ENCODE measurements around the gene SLC39A3.

SLC39A3 gene

DNA sequence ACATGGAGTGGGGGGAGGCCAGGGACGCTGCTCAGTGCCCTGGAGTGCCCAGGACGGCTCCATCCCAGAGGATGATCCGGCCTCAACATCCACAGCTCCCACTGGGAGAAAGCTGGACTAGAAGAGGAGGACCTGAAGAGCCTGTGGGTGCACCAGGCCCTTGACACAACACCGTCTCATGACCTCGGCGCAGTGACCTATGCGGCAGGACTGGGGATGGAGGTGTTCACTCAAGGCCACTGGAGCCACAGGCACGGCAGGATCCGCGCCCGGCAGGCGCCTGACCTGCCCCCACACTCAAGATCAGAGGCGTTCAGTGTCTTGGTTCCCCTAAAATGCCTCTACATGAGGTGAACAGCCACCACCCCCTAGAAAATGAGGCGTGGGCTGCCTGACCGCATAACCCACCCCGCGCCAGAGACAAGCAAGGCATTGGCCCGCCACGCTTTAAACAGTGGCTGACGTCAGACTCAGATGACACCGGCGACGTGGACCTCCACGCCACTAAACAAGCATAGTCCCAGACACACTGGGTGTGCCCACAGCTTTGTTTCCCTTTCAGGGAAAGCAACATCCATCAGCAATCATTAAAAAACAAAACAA, 35.2 kb upstream of the SLC39A3 start:
- no peak for DNase-seq (ENCODE audit: low spot score in 2 of 2)
- Histone ChIP-seq H3K36me3 (replicated peaks) (peaks cover 35% of the 10 kb centered on the region), H3K9me3 (no peaks in the 10 kb centered on the region), H3K27me3 (ENCODE audit: low read depth) (no peaks in the 10 kb centered on the region), H3K4me3 (no peak overlapping the region), H3K4me1 (no peaks in the 10 kb centered on the region)
- in situ Hi-C loops (cut with MboI; ENCODE audit: low sequenced_read_pairs), result no loop called here

DNA sequence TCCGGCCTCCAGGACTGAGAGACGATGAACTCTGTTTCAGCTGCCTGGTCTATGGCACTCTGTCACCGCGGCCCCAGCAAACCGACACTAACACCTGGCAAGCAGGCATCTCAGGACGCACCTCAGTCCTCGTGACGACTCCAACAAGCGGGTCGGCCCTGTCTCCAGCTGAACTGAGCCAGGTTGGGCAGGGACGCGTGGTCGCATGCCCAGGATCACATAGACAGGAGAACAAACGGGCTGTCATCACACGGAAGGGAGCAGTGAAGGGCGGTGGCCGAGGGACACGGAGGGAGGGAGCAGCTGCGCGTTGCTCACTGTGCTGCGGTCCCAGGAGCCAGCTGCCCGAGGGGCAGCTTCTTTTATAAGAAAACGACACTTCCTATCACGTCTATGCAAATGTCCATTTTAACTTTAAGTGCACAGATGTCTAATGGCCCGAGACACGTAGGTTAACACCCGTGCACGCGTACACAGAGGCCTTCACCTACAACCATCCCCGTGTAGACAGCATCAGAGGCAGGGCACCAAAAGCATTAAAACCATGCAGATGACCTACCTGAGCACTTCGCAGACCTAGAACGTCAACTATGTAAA, 34.4 kb upstream of the SLC39A3 start:
- H3K27me3 ChIP-seq (ENCODE audit: low read depth), result no peaks in the 10 kb centered on the region
- in situ Hi-C loops (cut with MboI; ENCODE audit: low sequenced_read_pairs), result no loop called here
- H3K4me3 ChIP-seq, result no peak overlapping the region
- peaks cover 31% of the 10 kb centered on the region for H3K36me3 ChIP-seq (replicated peaks)
- DNase-seq (ENCODE audit: low spot score in 2 of 2), result no peak
- H3K4me1 ChIP-seq, result no peaks in the 10 kb centered on the region
- no peaks in the 10 kb centered on the region for H3K9me3 ChIP-seq

GRCh38 chr19:2771786-2772674, 32.2 kb upstream of the SLC39A3 start:
- in situ Hi-C loops (cut with MboI; ENCODE audit: low sequenced_read_pairs), result no loop called here

DNA sequence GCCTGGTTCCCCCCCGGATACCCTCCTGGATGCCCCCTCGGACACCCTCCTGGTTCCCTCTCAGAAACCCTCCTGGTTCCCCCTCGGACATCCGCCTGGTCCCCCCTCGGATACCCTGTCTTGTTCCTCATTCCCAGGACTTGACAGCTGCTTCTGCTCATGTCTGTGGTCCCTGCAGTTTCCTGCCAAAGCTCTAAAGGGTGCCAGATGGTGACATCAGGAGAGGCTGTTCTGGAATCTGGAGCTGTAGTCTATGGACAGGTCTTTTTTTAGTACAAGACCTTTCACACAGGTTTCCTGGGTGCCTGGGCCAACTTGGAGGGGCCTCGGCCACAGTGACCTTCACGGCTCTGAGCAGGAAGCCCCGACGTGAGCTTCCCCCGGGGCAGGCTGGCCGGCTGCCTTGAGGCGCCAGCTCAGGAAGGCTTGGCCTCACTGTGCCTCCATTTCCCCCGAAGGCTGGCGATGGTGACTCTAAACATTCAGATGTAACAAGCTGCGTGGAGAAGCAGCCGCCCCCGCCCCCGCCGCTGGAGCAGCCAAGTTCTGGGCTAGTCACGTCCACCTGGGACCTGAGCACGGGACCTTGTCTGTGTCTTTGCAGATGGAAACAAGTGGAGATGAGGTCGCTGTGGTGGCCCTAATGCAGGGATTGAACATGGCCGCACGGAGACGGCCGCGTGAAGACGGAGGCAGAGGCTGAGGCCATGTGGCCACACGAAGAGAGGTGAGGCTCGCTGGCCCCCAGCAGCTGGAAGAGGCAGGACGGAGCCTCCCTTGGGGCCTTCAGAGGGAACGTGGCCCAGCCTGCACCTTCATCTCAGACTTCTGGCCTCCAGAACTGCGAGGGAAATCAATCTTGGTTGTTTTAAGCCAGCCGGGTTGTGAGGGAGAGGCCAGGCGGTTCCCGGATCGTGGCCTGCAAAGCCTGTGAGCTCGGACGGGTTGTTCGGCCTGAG, 30.5 kb upstream of the SLC39A3 start:
- H3K9me3 ChIP-seq, result no peaks in the 10 kb centered on the region
- no peaks in the 10 kb centered on the region for H3K27me3 ChIP-seq (ENCODE audit: low read depth)
- H3K36me3 ChIP-seq (replicated peaks), result peaks cover 43% of the 10 kb centered on the region
- no peaks in the 10 kb centered on the region for H3K4me1 ChIP-seq
- in situ Hi-C loops (cut with MboI; ENCODE audit: low sequenced_read_pairs), result no loop called here
- H3K4me3 ChIP-seq, result no peak overlapping the region
- no peak for DNase-seq (ENCODE audit: low spot score in 2 of 2)

More at GRCh38 chr19:2771786-2772674, 32.2 kb upstream of the SLC39A3 start:
- H3K36me3 ChIP-seq (replicated peaks), result peaks cover 33% of the 10 kb centered on the region
- H3K27me3 ChIP-seq (ENCODE audit: low read depth), result no peaks in the 10 kb centered on the region
- H3K4me3 ChIP-seq, result no peak overlapping the region
- no peaks in the 10 kb centered on the region for H3K4me1 ChIP-seq
- DNase-seq (ENCODE audit: low spot score in 2 of 2), result no peak
- H3K9me3 ChIP-seq, result no peaks in the 10 kb centered on the region

DNA sequence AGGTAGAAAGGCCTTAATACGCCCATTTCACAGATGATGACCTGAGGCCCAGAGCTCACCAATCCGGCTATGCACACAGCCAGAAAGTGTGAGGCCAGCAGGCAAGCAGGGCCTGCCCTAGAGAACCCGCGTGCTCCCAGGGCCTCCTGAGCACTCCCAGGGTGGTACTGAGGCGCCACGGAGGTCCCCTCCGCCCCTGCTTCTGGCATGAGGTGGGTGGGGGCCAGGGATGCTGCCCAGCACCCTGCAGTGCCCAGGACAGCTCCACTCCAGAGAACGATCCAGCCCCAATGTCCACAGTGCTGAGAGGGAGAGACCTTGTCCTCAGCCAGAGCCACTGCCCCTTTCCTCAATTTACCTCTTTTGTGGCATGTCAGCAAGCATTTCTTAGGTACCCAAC, 29.4 kb upstream of the SLC39A3 start:
- Histone ChIP-seq H3K4me1 (no peaks in the 10 kb centered on the region), H3K4me3 (no peak overlapping the region), H3K36me3 (replicated peaks) (peaks cover 53% of the 10 kb centered on the region), H3K9me3 (no peaks in the 10 kb centered on the region), H3K27me3 (ENCODE audit: low read depth) (no peaks in the 10 kb centered on the region)
- in situ Hi-C loops (cut with MboI; ENCODE audit: low sequenced_read_pairs), result no loop called here
- DNase-seq (ENCODE audit: low spot score in 2 of 2), result no peak

DNA sequence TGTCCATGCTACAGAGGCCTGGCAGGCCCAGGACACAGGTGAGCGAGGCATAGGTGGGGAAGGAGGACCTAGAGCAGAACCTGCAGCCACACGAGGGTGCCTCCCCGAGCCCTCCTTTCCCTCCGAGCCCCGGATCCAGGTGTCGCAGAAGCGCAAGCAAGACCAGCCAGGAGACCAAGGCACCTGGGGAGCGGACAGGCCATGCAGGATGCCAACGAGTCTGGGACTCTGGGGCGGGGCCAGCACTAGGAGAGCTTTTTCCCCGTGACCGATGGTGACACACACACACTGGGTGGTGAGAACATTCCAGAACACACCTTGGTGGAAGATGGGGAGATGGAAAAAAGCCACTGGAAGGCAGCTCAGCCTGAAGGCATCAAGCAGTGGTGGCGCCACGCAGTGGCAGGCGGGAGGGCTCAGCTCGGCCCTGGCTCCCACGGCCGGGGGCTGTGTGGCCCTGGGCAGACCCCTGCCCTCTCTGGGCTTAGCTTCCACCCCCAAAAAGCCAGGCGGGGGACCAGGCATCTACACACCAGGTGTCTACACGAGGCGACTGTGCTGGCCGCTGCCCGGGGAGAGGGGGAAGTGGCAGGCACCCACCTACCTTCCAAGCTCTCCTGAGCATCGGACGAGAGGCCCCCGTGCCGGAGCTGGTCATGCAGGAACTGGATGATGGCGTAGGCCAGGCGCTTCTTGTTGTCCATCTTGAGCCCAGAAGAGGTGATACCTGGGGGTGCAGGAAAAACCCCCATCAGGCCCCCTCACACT, 28.7 kb upstream of the SLC39A3 start:
- H3K27me3 ChIP-seq (ENCODE audit: low read depth), result no peaks in the 10 kb centered on the region
- in situ Hi-C loops (cut with MboI; ENCODE audit: low sequenced_read_pairs), result no loop called here
- H3K4me1 ChIP-seq, result no peaks in the 10 kb centered on the region
- H3K9me3 ChIP-seq, result no peaks in the 10 kb centered on the region
- H3K36me3 ChIP-seq (replicated peaks), result peaks cover 60% of the 10 kb centered on the region
- H3K4me3 ChIP-seq, result no peak overlapping the region
- no peak for DNase-seq (ENCODE audit: low spot score in 2 of 2)

DNA sequence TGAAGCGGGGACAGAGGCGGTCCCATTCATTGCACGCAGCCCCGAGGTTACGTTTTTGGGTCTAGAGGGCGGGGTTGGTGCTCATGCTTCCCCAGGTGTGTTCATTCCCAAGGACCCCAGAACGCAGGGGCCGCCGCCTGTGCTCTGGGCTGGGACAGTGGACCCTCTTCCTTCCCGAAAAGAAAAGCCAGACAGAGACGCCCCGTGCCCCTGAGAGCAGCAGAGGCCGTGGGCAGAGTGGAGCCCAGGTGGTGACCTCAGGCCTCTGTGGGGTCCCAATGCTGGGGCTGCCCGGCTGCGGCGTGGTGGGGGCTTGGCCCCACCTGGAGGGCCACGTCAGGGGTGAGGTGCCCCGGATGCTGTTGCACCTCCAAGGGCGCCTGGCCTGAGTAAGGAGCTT, 27.9 kb upstream of the SLC39A3 start:
- DNase-seq (ENCODE audit: low spot score in 2 of 2), result no peak
- Histone ChIP-seq H3K36me3 (replicated peaks) (peaks cover 67% of the 10 kb centered on the region), H3K4me1 (no peaks in the 10 kb centered on the region), H3K9me3 (no peaks in the 10 kb centered on the region), H3K27me3 (ENCODE audit: low read depth) (no peaks in the 10 kb centered on the region), H3K4me3 (no peak overlapping the region)
- in situ Hi-C loops (cut with MboI; ENCODE audit: low sequenced_read_pairs), result no loop called here

DNA sequence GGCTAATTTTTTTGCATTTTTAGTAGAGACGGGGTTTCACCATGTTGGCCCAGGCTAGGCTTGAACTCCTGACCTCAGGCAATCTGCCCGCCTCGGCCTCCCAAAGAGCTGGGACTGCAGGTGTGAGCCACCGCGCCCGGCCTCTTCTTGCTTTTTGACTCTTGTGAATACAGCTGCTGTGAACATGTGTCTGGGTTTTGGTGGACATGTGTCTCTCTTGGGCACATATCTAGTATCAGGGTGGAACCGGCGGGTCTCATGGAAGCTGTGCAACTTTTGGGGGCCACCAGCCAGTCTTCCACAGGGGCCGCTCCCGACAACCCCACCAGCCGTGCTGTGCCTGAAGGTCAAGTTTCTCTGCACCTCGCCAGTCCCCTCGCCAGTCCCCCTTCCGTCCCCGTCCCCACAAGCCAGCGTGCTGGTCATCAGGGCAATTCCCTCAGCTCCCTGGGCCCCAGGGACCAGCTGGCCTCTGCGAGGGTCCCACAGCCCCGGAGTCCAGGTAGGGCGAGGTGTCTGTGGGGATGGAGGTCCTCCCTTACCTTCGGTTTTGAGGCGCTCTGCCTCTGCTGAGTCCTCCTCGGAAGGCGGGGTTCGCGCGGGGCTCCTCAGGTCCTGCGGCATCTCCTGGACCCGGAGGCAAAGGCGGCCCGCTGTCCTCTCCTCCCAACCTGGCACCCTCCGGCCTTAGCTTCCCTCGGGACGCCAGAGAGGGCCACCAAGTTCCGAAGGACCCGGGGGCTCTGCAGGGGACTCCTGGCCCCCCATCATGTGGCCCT, 27.0 kb upstream of the SLC39A3 start:
- Histone ChIP-seq H3K4me3 (no peak overlapping the region), H3K4me1 (no peaks in the 10 kb centered on the region), H3K36me3 (replicated peaks) (peaks cover 67% of the 10 kb centered on the region), H3K9me3 (no peaks in the 10 kb centered on the region), H3K27me3 (ENCODE audit: low read depth) (no peaks in the 10 kb centered on the region)
- in situ Hi-C loops (cut with MboI; ENCODE audit: low sequenced_read_pairs), result no loop called here
- no peak for DNase-seq (ENCODE audit: low spot score in 2 of 2)

GRCh38 chr19:2765376-2765775, 25.6 kb upstream of the SLC39A3 start:
- in situ Hi-C loops (cut with MboI; ENCODE audit: low sequenced_read_pairs), result no loop called here
- no peak for DNase-seq (ENCODE audit: low spot score in 2 of 2)
- H3K36me3 ChIP-seq (replicated peaks), result peaks cover 65% of the 10 kb centered on the region
- H3K27me3 ChIP-seq (ENCODE audit: low read depth), result no peaks in the 10 kb centered on the region
- H3K4me1 ChIP-seq, result no peaks in the 10 kb centered on the region
- no peaks in the 10 kb centered on the region for H3K9me3 ChIP-seq
- no peak overlapping the region for H3K4me3 ChIP-seq

DNA sequence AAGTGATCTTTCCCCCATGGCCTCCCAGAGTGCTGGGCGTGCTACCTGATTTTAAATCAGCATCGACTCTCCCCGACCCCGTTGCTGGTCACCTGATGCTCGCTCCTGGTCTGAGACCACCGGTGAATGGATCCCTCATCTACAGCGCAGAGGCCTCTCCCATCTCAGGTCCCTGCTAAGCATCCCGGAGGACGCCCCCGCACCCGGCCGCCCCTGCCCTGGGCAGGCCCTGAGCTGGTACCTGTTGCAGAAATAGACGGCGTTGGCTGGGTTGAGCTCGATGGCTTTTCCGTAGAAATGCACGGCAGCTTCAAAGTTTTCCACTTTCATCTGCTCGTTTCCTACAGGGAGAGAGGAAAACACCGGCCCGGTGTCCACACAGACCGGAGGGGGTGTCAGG, 25.1 kb upstream of the SLC39A3 start:
- H3K4me1 ChIP-seq, result no peaks in the 10 kb centered on the region

DNA sequence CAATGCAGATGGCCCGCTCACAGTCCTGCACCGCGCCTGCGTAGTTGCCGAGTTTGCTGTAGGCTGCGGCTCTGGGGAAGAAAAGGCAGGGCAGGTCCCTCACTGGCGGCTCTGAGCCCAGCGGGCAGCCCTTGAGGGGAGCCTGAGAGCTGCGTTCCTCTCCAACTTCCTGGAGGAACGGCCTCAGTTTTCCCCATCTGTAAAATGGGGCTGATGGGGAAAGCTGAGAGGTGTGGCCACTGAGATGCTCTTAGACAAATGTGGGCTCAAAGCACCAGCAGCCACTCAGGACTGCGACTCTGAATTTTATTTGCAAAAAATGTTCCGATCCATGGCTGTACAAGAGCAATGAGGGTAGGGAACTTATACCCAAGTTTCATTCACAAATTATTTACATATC, 23.9 kb upstream of the SLC39A3 start:
- no peak for DNase-seq (ENCODE audit: low spot score in 2 of 2)
- no peaks in the 10 kb centered on the region for H3K9me3 ChIP-seq
- H3K27me3 ChIP-seq (ENCODE audit: low read depth), result no peaks in the 10 kb centered on the region
- no peaks in the 10 kb centered on the region for H3K4me1 ChIP-seq
- H3K36me3 ChIP-seq (replicated peaks), result peaks cover 73% of the 10 kb centered on the region
- H3K4me3 ChIP-seq, result no peak overlapping the region
- in situ Hi-C loops (cut with MboI; ENCODE audit: low sequenced_read_pairs), result no loop called here

More for the DNA sequence above, 25.1 kb upstream of the SLC39A3 start:
- H3K4me3 ChIP-seq, result no peak overlapping the region
- no peaks in the 10 kb centered on the region for H3K27me3 ChIP-seq (ENCODE audit: low read depth)
- no peaks in the 10 kb centered on the region for H3K9me3 ChIP-seq
- in situ Hi-C loops (cut with MboI; ENCODE audit: low sequenced_read_pairs), result no loop called here
- no peak for DNase-seq (ENCODE audit: low spot score in 2 of 2)
- H3K36me3 ChIP-seq (replicated peaks), result peaks cover 66% of the 10 kb centered on the region

DNA sequence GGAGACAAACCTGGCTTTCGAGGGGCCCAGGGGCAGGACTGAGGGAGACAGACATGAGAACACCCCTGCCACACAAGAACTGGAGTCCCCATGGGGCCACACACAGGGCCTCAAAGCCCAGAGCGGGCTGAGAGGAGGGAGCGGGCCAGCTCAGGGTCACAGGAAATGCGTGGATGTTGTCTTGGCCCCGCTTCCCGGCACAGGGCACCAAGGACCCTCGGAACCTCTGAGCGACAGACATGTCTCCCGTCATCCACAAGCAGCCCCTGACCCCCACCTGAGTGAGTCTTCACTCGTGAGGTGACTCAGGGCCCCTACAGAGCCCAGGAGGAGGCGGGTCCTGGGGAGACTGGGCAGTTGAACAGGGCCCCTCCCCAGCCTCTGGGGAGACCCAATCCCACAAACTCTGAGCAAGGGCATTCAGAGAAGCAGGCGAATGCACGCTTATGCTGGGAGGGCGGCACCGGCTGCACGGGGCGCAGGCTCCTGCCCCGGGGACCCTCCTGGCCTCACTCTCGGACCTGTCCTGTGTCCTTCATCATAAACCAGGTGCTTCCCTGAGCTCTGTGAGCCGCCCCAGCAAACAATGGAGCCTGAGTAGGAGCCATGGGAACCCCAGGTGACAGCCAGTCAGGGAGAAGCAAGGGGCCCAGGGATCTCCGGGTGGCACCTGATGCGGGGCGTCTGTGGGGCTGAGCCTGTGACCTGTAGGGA, 23.1 kb upstream of the SLC39A3 start:
- Histone ChIP-seq H3K36me3 (replicated peaks) (peaks cover 73% of the 10 kb centered on the region), H3K9me3 (no peaks in the 10 kb centered on the region), H3K27me3 (ENCODE audit: low read depth) (no peaks in the 10 kb centered on the region), H3K4me1 (no peaks in the 10 kb centered on the region), H3K4me3 (no peak overlapping the region)
- in situ Hi-C loops (cut with MboI; ENCODE audit: low sequenced_read_pairs), result no loop called here
- no peak for DNase-seq (ENCODE audit: low spot score in 2 of 2)
